GM18858 (cell line): Measurements from ENCODE around the gene MALL.
"Not testable (repeated sequence)": the region's sequence is repeated elsewhere in the genome, so short reads cannot be mapped to it uniquely, and the experiment has no call there.

Experiments
- ATAC-seq: cut with Tn5 transposase; IDR thresholded peaks from one replicate; pipeline ENCODE4 v1.9.1; 2021; ENCODE audit not compliant: unreplicated experiment

MALL gene

DNA sequence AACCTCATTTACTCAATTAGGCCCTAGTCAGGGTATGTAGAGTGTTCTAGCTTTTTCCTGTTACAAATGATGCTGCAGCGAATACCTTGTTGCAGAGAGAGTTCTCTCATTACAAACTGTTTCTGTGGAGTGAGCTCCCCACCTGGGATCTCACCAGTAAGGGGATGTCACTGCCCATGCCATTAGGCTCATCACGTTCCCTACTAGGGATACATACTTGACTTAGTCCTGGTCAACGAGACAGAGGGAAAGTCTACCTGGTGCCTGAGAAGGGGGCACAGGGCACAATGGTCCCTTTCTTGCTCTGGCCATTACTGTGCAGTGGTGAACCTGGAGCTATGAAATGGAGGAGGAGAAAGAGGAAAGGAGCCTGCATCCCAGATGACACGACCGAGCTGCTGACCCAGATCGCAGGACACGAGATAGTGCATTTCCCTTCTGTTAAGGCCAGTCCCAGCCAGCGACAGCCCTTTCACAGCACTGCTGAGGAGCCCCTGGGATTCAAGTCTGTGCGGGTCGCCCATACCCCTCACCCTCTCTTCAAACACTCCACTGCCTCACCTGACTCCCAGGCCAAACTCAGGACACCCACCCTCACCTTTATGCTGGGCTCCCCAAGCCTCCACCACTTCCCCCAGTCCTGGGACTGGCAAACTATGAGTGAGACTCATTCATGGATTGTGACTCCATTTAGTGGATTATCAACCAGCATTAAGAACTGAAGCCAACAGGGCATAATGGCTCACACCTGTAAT, 16.0 kb downstream of the MALL start:
- no peak for ATAC-seq

DNA sequence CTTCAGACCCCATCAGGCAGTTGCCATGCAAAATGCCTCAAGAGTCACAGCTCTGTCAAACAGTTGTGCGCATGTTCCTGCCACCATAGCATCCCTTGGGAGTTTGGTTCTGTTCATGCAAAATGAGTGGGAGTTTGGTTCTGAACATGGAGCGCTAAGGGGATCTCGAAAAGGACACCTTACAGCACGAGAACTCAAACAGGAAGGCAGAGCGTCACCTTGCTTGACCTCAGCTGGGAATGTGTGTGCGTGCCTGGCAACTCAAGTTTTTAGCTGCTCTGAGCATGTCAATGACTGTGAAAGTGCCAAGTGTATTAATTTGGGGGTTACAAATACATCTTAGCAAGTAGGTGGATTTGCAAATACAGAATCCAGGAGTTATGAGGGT, 16.6 kb downstream of the MALL start:
- ATAC-seq: no peak

DNA sequence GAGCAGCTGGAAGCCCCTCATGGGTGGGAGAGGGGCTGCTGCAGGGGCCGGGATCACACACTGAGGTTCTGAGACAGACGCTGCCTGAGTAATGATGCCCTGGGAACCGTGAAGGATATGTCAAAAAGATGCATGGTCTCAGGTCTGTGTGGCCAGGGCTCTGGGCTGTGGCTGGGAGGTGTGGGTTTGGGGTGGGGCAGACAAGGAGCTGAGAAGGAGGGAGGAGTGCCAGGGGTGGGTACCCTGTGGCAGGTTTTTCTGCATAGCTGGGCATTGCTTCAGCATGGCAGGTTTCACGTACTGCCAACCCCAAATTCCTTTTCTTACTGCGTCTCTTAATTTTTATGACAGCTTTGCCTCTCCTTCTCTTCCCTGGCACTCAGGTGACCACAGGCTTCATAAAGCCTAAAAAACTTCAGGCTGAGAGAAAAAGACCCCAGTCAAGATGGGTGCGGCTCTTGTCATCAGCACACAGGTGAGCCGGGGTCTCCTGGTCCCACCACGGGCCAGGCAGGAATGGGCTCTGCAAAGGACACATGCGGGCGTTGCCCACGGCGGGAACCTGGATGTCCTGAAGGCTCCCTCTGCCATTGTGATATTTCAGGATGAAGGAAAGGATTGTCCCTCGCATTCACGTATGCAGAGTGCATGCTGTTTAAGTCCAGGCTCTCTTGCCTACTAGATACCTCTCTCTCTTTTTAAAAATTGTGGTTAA, 18.0 kb downstream of the MALL start:
- ATAC-seq: no peak

DNA sequence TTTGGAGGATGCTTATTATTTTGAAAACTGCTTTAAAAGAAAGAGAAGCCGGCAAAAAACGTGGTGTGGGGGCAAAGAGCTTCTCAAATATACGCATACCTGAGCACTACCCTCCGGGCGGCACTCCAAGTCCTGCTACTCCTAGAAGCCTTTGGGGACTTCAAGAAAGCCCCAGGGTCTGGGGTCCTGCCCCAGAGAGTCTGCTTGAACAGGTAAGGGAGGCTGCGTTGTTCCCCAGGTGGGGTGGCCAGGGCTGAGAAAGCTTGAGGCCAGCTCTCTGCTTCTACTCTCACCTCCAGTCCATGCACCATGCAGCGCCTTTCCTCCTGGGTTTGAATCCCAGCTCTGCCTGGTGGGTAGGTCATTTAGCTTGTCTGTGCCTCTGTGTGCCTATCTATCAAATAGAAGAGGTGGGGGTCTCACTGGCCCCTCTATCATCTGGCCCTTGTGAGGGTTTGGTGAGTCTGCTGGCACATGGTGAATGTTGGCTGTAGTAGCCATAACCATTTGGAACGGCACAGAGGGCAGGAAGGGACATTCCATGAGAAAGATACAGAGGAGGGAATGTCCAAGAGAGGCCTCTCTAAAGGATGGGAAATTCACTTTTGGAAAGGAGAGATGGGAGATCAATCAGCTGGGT, 19.5 kb downstream of the MALL start:
- no peak for ATAC-seq

GRCh38 chr2:110094884-110095534, 20.6 kb downstream of the MALL start:
- not testable (repeated sequence) for ATAC-seq

- not testable (repeated sequence) for ATAC-seq
Measured at GRCh38 chr2:110093924-110094323, 21.7 kb downstream of the MALL start.

- ATAC-seq: not testable (repeated sequence)
Measured at GRCh38 chr2:110090164-110090563, 25.5 kb downstream of the MALL start.

GRCh38 chr2:110083757-110084156, 31.9 kb downstream of the MALL start:
- ATAC-seq: not testable (repeated sequence)

GRCh38 chr2:110083162-110083561, 32.5 kb downstream of the MALL start:
- not testable (repeated sequence) for ATAC-seq

GRCh38 chr2:110078104-110078503, 37.5 kb downstream of the MALL start:
- not testable (repeated sequence) for ATAC-seq

DNA sequence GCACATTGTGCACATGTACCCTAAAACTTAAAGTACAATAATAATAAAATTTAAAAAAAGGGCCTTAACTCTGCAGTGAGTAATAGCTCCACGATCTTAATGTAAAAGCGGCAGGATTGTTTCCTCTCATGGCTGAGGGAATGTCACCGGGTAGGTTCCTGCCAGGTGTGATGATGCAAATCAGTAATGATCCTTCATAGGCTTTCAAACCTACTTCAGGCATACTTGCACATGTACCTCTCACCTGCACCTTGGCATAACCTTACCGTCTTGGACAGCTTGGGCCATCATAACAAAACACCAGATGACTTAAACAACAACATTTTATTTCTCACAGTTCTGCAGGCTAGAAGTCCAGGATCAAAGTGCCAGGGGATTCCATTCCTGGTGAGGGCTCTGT, 39.7 kb downstream of the MALL start:
- not testable (repeated sequence) for ATAC-seq

- not testable (repeated sequence) for ATAC-seq
Measured at GRCh38 chr2:110069869-110070268, 45.8 kb downstream of the MALL start.

GRCh38 chr2:110068153-110068552, 47.5 kb downstream of the MALL start:
- not testable (repeated sequence) for ATAC-seq

DNA sequence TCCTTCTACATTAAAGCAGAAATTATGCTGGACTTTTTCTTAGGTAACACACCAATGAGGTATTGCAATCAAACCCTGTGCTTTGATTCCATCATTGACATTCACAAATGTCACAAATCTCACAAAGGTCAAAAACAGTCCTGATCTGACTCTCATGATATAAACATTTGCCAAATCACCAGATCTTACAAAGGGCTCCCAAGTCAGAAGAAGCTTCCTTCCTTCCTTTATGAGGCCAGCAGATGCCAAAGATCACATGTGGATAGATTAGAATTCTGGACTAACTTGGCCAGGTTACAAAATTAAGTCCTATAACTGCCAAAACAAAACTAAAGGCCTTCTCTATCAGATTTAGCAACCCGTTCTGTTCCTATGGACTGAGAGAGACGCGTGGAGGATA, 53.3 kb downstream of the MALL start:
- ATAC-seq: not testable (repeated sequence)

- not testable (repeated sequence) for ATAC-seq
Measured at GRCh38 chr2:110060550-110060949, 55.1 kb downstream of the MALL start.

GRCh38 chr2:110059694-110060358, 55.8 kb downstream of the MALL start:
- not testable (repeated sequence) for ATAC-seq

GRCh38 chr2:110059009-110059693, 56.5 kb downstream of the MALL start:
- ATAC-seq: not testable (repeated sequence)

DNA sequence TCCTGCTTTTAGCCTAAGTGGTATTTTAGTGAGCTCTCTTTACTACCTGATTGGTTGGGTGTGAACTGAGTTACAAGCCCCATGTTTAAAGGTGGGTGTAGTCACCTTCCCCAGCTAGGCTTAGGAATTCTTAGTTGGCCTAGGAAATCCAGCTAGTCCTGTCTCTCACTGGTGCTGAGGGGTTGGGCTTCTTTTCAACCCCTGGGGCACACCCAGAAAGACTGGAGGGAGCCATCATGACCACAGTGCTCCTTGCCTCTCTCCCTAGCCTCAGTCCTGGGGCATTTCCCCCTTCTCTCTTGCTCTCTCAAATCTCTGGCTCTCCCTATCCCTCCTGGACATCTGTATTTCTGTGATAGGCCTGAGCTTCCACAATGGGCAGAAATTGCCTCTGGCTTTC, 57.6 kb downstream of the MALL start:
- ATAC-seq: not testable (repeated sequence)

GRCh38 chr2:110055819-110056408, 59.7 kb downstream of the MALL start:
- ATAC-seq: not testable (repeated sequence)
